Measurements from ENCODE around the gene BCAS1.

DNA sequence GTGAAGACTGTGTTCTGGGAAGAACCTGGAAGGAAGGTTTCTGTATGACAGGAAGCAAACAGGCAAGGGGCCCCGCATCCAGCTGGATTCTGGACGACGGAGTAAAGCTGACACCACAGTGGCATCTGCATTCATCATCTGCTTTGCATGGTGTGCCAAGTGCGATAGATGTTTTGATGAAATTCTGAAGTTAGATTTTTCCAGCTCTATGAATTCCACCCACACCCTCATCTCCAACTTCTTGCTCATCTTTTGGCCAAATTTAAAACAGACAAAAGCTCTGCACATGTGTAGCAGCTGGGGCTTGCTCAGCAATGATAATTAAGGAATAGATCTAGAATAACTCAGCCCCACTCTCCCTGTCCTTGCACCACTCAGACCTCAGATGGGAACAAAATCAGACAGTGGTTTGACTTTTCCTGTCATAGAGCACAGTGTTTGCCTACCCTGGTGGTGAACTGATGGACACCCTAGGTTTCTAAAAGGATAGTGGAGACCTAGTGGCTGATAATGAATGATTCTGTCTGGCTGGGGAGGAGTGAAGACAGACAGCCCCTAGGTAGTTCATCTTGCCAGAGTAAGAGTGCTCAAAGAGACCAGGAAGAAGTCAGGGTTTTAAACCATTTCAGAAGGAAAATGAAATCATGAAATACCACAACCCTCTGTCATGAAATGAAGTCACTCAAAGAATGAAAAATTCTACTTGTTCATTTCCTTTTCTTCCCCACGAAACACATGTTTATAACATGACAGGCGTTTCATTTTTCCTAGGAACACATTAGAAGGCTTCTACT lies 85.8 kb downstream of the BCAS1 start:
- TF ChIP-seq POLR2A (IDR thresholded peaks at IDR 0.05; ENCODE audit: low read length) = no peak
- no peak for TF ChIP-seq GATA1 (IDR thresholded peaks at IDR 0.05; ENCODE audit: low read depth, low read length)

All from erythroblast (primary cell).